Omental fat pad (tissue), 4 donors: ENCODE data around the gene B4GALT4. TPM values are rescaled to one million over a fixed set of nuclear protein-coding genes. Genes with fewer than 3 reads are reported as not detected.

Experiments used
- ATAC-seq: fragments of 150-250 bp; one replicate; pipeline ENCODE4 v1.9.1; 2016; ENCODE audit warnings: mild to moderate bottlenecking, moderate library complexity; ENCODE audit not compliant: low FRiP score
- DNase-seq: peaks from one replicate; pipeline ENCODE4 v3.0.0-alpha.2; 2019; ENCODE audit warnings: low spot score
- CTCF ChIP-seq, 3 donors: fragments of 450-650 bp; IDR thresholded peaks; one replicate each; pipeline ENCODE4 v1.5.1; 2016 to 2017; ENCODE audit warnings: antibody characterized with exemption in 3 of 3, mild to moderate bottlenecking in 3 of 3, moderate library complexity in 2 of 3
- total RNA-seq, 4 donors: library from RNA; depleted of rRNA; stranded (reverse); fragments of >200 nt; gene quantifications; one replicate each; pipeline ENCODE4 v1.1.0, GENCODE V29; 2016

B4GALT4 gene
- total RNA-seq, 4 donors from 2014 or later: 18.8 to 33.4 (median 25.9) TPM

- ATAC-seq: no peak
- no peak for TF ChIP-seq CTCF (IDR thresholded peaks at IDR 0.05)
Observed at GRCh38 chr3:119261055-119261454, 20.4 kb upstream of the B4GALT4 start.

GRCh38 chr3:119259821-119260220 is 19.1 kb upstream of the B4GALT4 start:
- ATAC-seq: no peak
- no peak for DNase-seq
- no peak for TF ChIP-seq CTCF (IDR thresholded peaks at IDR 0.05)

More at GRCh38 chr3:119261055-119261454, 20.4 kb upstream of the B4GALT4 start:
- no peak for DNase-seq

GRCh38 chr3:119258915-119259314 is 18.2 kb upstream of the B4GALT4 start:
- TF ChIP-seq CTCF (IDR thresholded peaks at IDR 0.05): no peak
- DNase-seq (no peak), ATAC-seq (no peak)

- ATAC-seq (no peak), DNase-seq (no peak)
- TF ChIP-seq CTCF (IDR thresholded peaks at IDR 0.05): no peak
Observed at GRCh38 chr3:119257654-119258410, 17.2 kb upstream of the B4GALT4 start.

GRCh38 chr3:119257111-119257510 is 16.4 kb upstream of the B4GALT4 start:
- no peak for TF ChIP-seq CTCF (IDR thresholded peaks at IDR 0.05)
- ATAC-seq (no peak), DNase-seq (no peak)

- no peak for TF ChIP-seq CTCF (IDR thresholded peaks at IDR 0.05)
- DNase-seq: no peak
- ATAC-seq: no peak
Observed at GRCh38 chr3:119255214-119255613, 14.5 kb upstream of the B4GALT4 start.

- TF ChIP-seq CTCF (IDR thresholded peaks at IDR 0.05): no peak
- DNase-seq (no peak), ATAC-seq (no peak)
Observed at GRCh38 chr3:119245778-119246177, 5.1 kb upstream of the B4GALT4 start.
